ENCODE results near the gene NUDT14. TPM values are rescaled to one million over a fixed set of nuclear protein-coding genes. Genes with fewer than 3 reads are reported as not detected.
A peak's percentile ranks its signal among the peaks of the same experiment; 100 is the strongest.

Gene NUDT14
- total and polyA plus RNA-seq, 3 experiments from 2014 or later: 6.7 to 12.4 (median 6.9) TPM

GRCh38 chr14:105168496-105168978 is 12.6 kb downstream of the NUDT14 start, which contains the start of gene JAG2:
Gene JAG2 (minus strand): TSS chr14:105168776. CDS start chr14:105168420, 356 bp downstream.
- peak in 4 of 5 donors; percentile 31 to 43 (median 38) for DNase-seq
- Mint-ChIP-seq H3K9me3 (no peaks in the 10 kb centered on the region), H3K27me3 (peaks cover 13 to 31% of the 10 kb centered on the region in 2 donors), H3K36me3 (no peaks in the 10 kb centered on the region), H3K4me3 (peak within 1 kb of the TSS; percentile 48 to 87 (median 74)), H3K4me1 (peaks cover 0 to 22% (median 8%) of the 10 kb centered on the region in 3 donors), H3K27ac (peak within 1 kb of the TSS in 1 of 8 donors; percentile 61)
- POLR2A ChIA-PET: interaction anchor here (0.6 kb wide), 1 partner anchor 27 kb away, joined by 7 read pairs; no protein-coding TSS in a partner anchor
- peaks cover 15% of the 10 kb centered on the region for H3K27me3 ChIP-seq (ENCODE audit: insufficient read depth, low read length, poor library complexity, severe bottlenecking)
- CTCF ChIA-PET: interaction anchor here (1.3 to 1.7 kb wide), 3 partner anchors 14 to 26 kb away, joined by 3 to 5 read pairs (median 5); no protein-coding TSS in a partner anchor
- H3K4me3 ChIP-seq (ENCODE audit: low read length): no peak within 1 kb of the TSS
- H3K27ac ChIP-seq (ENCODE audit: low read depth, low read length): no peak within 1 kb of the TSS
- H3K36me3 ChIP-seq (ENCODE audit: insufficient read depth, low read length): no peaks in the 10 kb centered on the region
- H3K4me1 ChIP-seq (ENCODE audit: insufficient read depth, low read length): peaks cover 16% of the 10 kb centered on the region
- H3K9me3 ChIP-seq (ENCODE audit: low read length): no peaks in the 10 kb centered on the region

- Histone ChIP-seq H3K27me3 (ENCODE audit: insufficient read depth, low read length, poor library complexity, severe bottlenecking) (peaks cover 15% of the 10 kb centered on the region), H3K9me3 (ENCODE audit: low read length) (no peaks in the 10 kb centered on the region), H3K4me1 (ENCODE audit: insufficient read depth, low read length) (peaks cover 16% of the 10 kb centered on the region), H3K4me3 (ENCODE audit: low read length) (no peak overlapping the region), H3K27ac (ENCODE audit: low read depth, low read length) (no peak overlapping the region), H3K36me3 (ENCODE audit: insufficient read depth, low read length) (no peaks in the 10 kb centered on the region)
- ChIA-PET POLR2A (no interaction called here), CTCF (interaction anchor here (1.4 kb wide), 1 partner anchor 14 kb away, joined by 3 read pairs; no protein-coding TSS in a partner anchor)
- no peaks in the 10 kb centered on the region for H3K36me3 Mint-ChIP-seq
- H3K9me3 Mint-ChIP-seq: no peaks in the 10 kb centered on the region
- H3K27me3 Mint-ChIP-seq: peaks cover 13 to 31% of the 10 kb centered on the region in 2 donors
- DNase-seq: no peak
- H3K4me1 Mint-ChIP-seq: peaks cover 0 to 22% (median 8%) of the 10 kb centered on the region in 3 donors
- H3K4me3 Mint-ChIP-seq: peak overlapping the region in 5 of 7 donors; percentile 18 to 69 (median 50)
- no peak overlapping the region for H3K27ac Mint-ChIP-seq
These were observed 13.1 kb downstream of the NUDT14 start for GRCh38 chr14:105168093-105168420.

- Mint-ChIP-seq H3K27ac (no peak overlapping the region), H3K36me3 (no peaks in the 10 kb centered on the region), H3K27me3 (peaks cover 13 to 31% of the 10 kb centered on the region in 2 donors), H3K4me3 (peak overlapping the region in 5 of 7 donors; percentile 18 to 69 (median 50)), H3K4me1 (peaks cover 0 to 22% (median 8%) of the 10 kb centered on the region in 3 donors), H3K9me3 (no peaks in the 10 kb centered on the region)
- Histone ChIP-seq H3K27me3 (ENCODE audit: insufficient read depth, low read length, poor library complexity, severe bottlenecking) (peaks cover 15% of the 10 kb centered on the region), H3K4me3 (ENCODE audit: low read length) (no peak overlapping the region), H3K4me1 (ENCODE audit: insufficient read depth, low read length) (peaks cover 16% of the 10 kb centered on the region), H3K27ac (ENCODE audit: low read depth, low read length) (no peak overlapping the region), H3K36me3 (ENCODE audit: insufficient read depth, low read length) (no peaks in the 10 kb centered on the region), H3K9me3 (ENCODE audit: low read length) (no peaks in the 10 kb centered on the region)
- no peak for DNase-seq
- ChIA-PET CTCF (no interaction called here), POLR2A (no interaction called here)
These were observed 13.6 kb downstream of the NUDT14 start for GRCh38 chr14:105167303-105168092.

GRCh38 chr14:105166571-105167302 is 14.4 kb downstream of the NUDT14 start:
- Histone ChIP-seq H3K9me3 (ENCODE audit: low read length) (no peaks in the 10 kb centered on the region), H3K27me3 (ENCODE audit: insufficient read depth, low read length, poor library complexity, severe bottlenecking) (peaks cover 15% of the 10 kb centered on the region), H3K4me1 (ENCODE audit: insufficient read depth, low read length) (peaks cover 16% of the 10 kb centered on the region), H3K27ac (ENCODE audit: low read depth, low read length) (no peak overlapping the region), H3K36me3 (ENCODE audit: insufficient read depth, low read length) (no peaks in the 10 kb centered on the region), H3K4me3 (ENCODE audit: low read length) (no peak overlapping the region)
- Mint-ChIP-seq H3K9me3 (no peaks in the 10 kb centered on the region), H3K4me1 (peaks cover 0 to 20% (median 7%) of the 10 kb centered on the region in 3 donors), H3K27me3 (peaks cover 13 to 28% of the 10 kb centered on the region in 2 donors), H3K27ac (no peak overlapping the region), H3K4me3 (peak overlapping the region; percentile 32 to 64 (median 52)), H3K36me3 (no peaks in the 10 kb centered on the region)
- DNase-seq: no peak
- ChIA-PET POLR2A (no interaction called here), CTCF (no interaction called here)

- no peaks in the 10 kb centered on the region for H3K9me3 ChIP-seq (ENCODE audit: low read length)
- DNase-seq: no peak
- no peak overlapping the region for H3K4me3 ChIP-seq (ENCODE audit: low read length)
- H3K36me3 ChIP-seq (ENCODE audit: insufficient read depth, low read length): no peaks in the 10 kb centered on the region
- peaks cover 13 to 28% of the 10 kb centered on the region in 2 donors for H3K27me3 Mint-ChIP-seq
- H3K4me3 Mint-ChIP-seq: peak overlapping the region in 2 of 7 donors; percentile 32 to 48
- ChIA-PET CTCF (no interaction called here), POLR2A (no interaction called here)
- H3K4me1 ChIP-seq (ENCODE audit: insufficient read depth, low read length): peaks cover 12% of the 10 kb centered on the region
- H3K36me3 Mint-ChIP-seq: no peaks in the 10 kb centered on the region
- H3K27ac Mint-ChIP-seq: no peak overlapping the region
- no peaks in the 10 kb centered on the region for H3K9me3 Mint-ChIP-seq
- H3K27ac ChIP-seq (ENCODE audit: low read depth, low read length): no peak overlapping the region
- peaks cover 0 to 19% (median 6%) of the 10 kb centered on the region in 3 donors for H3K4me1 Mint-ChIP-seq
- peaks cover 15% of the 10 kb centered on the region for H3K27me3 ChIP-seq (ENCODE audit: insufficient read depth, low read length, poor library complexity, severe bottlenecking)
These were observed 15.2 kb downstream of the NUDT14 start for GRCh38 chr14:105165761-105166485.

GRCh38 chr14:105165134-105165704 is 15.9 kb downstream of the NUDT14 start:
- H3K27ac ChIP-seq (ENCODE audit: low read depth, low read length): no peak overlapping the region
- peaks cover 9% of the 10 kb centered on the region for H3K4me1 ChIP-seq (ENCODE audit: insufficient read depth, low read length)
- H3K4me3 ChIP-seq (ENCODE audit: low read length): no peak overlapping the region
- Mint-ChIP-seq H3K9me3 (no peaks in the 10 kb centered on the region), H3K27me3 (peaks cover 13 to 23% of the 10 kb centered on the region in 2 donors), H3K4me1 (peaks cover 0 to 13% (median 5%) of the 10 kb centered on the region in 3 donors), H3K27ac (no peak overlapping the region), H3K36me3 (no peaks in the 10 kb centered on the region), H3K4me3 (peak overlapping the region in 2 of 7 donors; percentile 25 to 48)
- ChIA-PET CTCF (no interaction called here), POLR2A (no interaction called here)
- H3K27me3 ChIP-seq (ENCODE audit: insufficient read depth, low read length, poor library complexity, severe bottlenecking): peaks cover 14% of the 10 kb centered on the region
- no peaks in the 10 kb centered on the region for H3K36me3 ChIP-seq (ENCODE audit: insufficient read depth, low read length)
- H3K9me3 ChIP-seq (ENCODE audit: low read length): no peaks in the 10 kb centered on the region
- DNase-seq: no peak

- no peak overlapping the region for H3K4me3 ChIP-seq (ENCODE audit: low read length)
- H3K4me1 ChIP-seq (ENCODE audit: insufficient read depth, low read length): no peaks in the 10 kb centered on the region
- Mint-ChIP-seq H3K36me3 (no peaks in the 10 kb centered on the region), H3K4me1 (peaks cover 0 to 3% (median 0%) of the 10 kb centered on the region in 3 donors), H3K27me3 (peaks cover 8 to 13% of the 10 kb centered on the region in 2 donors), H3K9me3 (no peaks in the 10 kb centered on the region), H3K4me3 (peak overlapping the region in 1 of 7 donors; percentile 40), H3K27ac (no peak overlapping the region)
- DNase-seq: no peak
- peaks cover 5% of the 10 kb centered on the region for H3K27me3 ChIP-seq (ENCODE audit: insufficient read depth, low read length, poor library complexity, severe bottlenecking)
- ChIA-PET POLR2A (no interaction called here), CTCF (no interaction called here)
- H3K9me3 ChIP-seq (ENCODE audit: low read length): no peaks in the 10 kb centered on the region
- H3K36me3 ChIP-seq (ENCODE audit: insufficient read depth, low read length): no peaks in the 10 kb centered on the region
- H3K27ac ChIP-seq (ENCODE audit: low read depth, low read length): no peak overlapping the region
These were observed 17.9 kb downstream of the NUDT14 start for GRCh38 chr14:105163040-105163742.

Measured in CD8-positive, alpha-beta memory T cell (primary cell).